MM.1S (cell line): Measurements from ENCODE around the gene TFAP2B.

Experiments
- DNase-seq: peaks from one replicate; pipeline ENCODE4 v3.0.0-alpha.2; 2015
- H2AFZ ChIP-seq: fragments of 300-600 bp; sonication (generic); 2 replicates; pipeline ENCODE4 v1.6.0; 2016; ENCODE audit warnings: antibody characterized with exemption, low read length
- H3F3A ChIP-seq: fragments of 300-600 bp; sonication (generic); 2 replicates; pipeline ENCODE4 v1.6.1; 2016; ENCODE audit warnings: mild to moderate bottlenecking, antibody characterized with exemption, low read length, moderate library complexity, mixed read lengths; ENCODE audit not compliant: insufficient read depth
- H3K27ac ChIP-seq: fragments of 300-600 bp; sonication (generic); 2 replicates; pipeline ENCODE4 v1.5.1; 2016; ENCODE audit warnings: mild to moderate bottlenecking, low read length
- H3K27me3 ChIP-seq: fragments of 300-600 bp; sonication (generic); replicated peaks from 2 replicates; pipeline ENCODE4 v1.6.0; 2016; ENCODE audit warnings: low read length; ENCODE audit not compliant: insufficient read depth
- H3K36me3 ChIP-seq: fragments of 300-600 bp; sonication (generic); replicated peaks from 2 replicates; pipeline ENCODE4 v1.6.1; 2016; ENCODE audit warnings: mild to moderate bottlenecking, low read length, mixed read lengths; ENCODE audit not compliant: insufficient read depth
- H3K4me1 ChIP-seq: fragments of 300-600 bp; sonication (generic); 2 replicates; pipeline ENCODE4 v1.6.1; 2016; ENCODE audit warnings: low read length, mixed read lengths
- H3K4me2 ChIP-seq: fragments of 300-600 bp; sonication (generic); 2 replicates; pipeline ENCODE4 v1.6.0; 2016; ENCODE audit warnings: low read depth, low read length
- H3K4me3 ChIP-seq: fragments of 300-600 bp; sonication (generic); 2 replicates; pipeline ENCODE4 v1.5.1; 2016; ENCODE audit warnings: low read length, mixed read lengths
- H3K79me2 ChIP-seq: fragments of 300-600 bp; sonication (generic); 2 replicates; pipeline ENCODE4 v1.6.1; 2016; ENCODE audit warnings: mixed run types, low read length, mixed read lengths
- H3K9ac ChIP-seq: fragments of 300-600 bp; sonication (generic); 2 replicates; pipeline ENCODE4 v1.6.1; 2016; ENCODE audit warnings: low read length, mixed read lengths
- H3K9me2 ChIP-seq: fragments of 300-600 bp; sonication (generic); replicated peaks from 2 replicates; pipeline ENCODE4 v1.6.1; 2016; ENCODE audit warnings: mild to moderate bottlenecking, low read length, mixed read lengths; ENCODE audit not compliant: insufficient read depth
- H3K9me3 ChIP-seq: fragments of 300-600 bp; sonication (generic); replicated peaks from 2 replicates; pipeline ENCODE4 v1.6.1; 2016; ENCODE audit warnings: mild to moderate bottlenecking, low read length, mixed read lengths; ENCODE audit not compliant: insufficient read depth
- H4K20me1 ChIP-seq: fragments of 300-600 bp; sonication (generic); 2 replicates; pipeline ENCODE4 v1.6.1; 2016; ENCODE audit warnings: mild to moderate bottlenecking, low read length, moderate library complexity, mixed read lengths; ENCODE audit not compliant: insufficient read depth
- EZH2 ChIP-seq: fragments of 300-600 bp; sonication (generic); optimal IDR thresholded peaks from 2 replicates; pipeline ENCODE3; 2017; ENCODE audit warnings: low read depth, mild to moderate bottlenecking, antibody characterized with exemption, low read length, mixed read lengths
- EZH2phosphoT487 ChIP-seq: fragments of 300-600 bp; sonication (generic); IDR thresholded peaks from 2 replicates; pipeline ENCODE4 v1.6.1; 2018; ENCODE audit warnings: antibody characterized with exemption, low read length
- TF ChIP-seq, protein P1 (sequence below): fragments of 300-600 bp; sonication (generic); IDR thresholded peaks from 2 replicates; pipeline ENCODE4 v1.5.1; 2016; ENCODE audit warnings: antibody characterized with exemption, low read length, mixed read lengths

The TFAP2B gene

DNA sequence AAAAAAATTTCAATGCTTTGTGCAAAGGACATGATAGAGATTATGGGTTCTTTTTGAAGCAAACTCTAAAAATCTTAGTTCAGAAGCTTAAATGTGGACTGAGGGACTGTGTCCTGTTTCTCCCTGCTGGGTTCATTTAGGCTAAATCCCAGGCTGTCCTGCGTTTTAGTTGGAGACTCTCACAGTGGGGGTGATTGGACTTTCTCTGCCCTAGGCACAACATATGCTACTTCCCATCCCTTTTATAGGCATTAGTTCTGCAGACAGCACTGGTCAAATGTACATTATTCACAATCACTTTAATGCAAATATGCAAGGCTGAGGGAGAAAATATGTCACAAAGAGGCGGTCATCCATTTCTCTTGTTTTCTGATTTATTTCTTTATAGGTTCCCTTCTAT is 71.3 kb downstream of the TFAP2B start:
- Histone ChIP-seq H3K4me3 (no peak overlapping the region), H4K20me1 (no peaks in the 10 kb centered on the region), H3K9me2 (no peaks in the 10 kb centered on the region), H3K36me3 (no peaks in the 10 kb centered on the region), H3K4me2 (no peak overlapping the region), H3K27ac (no peak overlapping the region), H3K79me2 (no peaks in the 10 kb centered on the region), H3K4me1 (no peaks in the 10 kb centered on the region), H3K9me3 (no peaks in the 10 kb centered on the region), H3F3A (no peaks in the 10 kb centered on the region), H3K27me3 (no peaks in the 10 kb centered on the region), H3K9ac (no peak overlapping the region), H2AFZ (no peak overlapping the region)
- no peak for DNase-seq
- TF ChIP-seq, protein P1, sequence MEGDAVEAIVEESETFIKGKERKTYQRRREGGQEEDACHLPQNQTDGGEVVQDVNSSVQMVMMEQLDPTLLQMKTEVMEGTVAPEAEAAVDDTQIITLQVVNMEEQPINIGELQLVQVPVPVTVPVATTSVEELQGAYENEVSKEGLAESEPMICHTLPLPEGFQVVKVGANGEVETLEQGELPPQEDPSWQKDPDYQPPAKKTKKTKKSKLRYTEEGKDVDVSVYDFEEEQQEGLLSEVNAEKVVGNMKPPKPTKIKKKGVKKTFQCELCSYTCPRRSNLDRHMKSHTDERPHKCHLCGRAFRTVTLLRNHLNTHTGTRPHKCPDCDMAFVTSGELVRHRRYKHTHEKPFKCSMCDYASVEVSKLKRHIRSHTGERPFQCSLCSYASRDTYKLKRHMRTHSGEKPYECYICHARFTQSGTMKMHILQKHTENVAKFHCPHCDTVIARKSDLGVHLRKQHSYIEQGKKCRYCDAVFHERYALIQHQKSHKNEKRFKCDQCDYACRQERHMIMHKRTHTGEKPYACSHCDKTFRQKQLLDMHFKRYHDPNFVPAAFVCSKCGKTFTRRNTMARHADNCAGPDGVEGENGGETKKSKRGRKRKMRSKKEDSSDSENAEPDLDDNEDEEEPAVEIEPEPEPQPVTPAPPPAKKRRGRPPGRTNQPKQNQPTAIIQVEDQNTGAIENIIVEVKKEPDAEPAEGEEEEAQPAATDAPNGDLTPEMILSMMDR: no peak
- TF ChIP-seq EZH2: no peak
- TF ChIP-seq EZH2phosphoT487: no peak

DNA sequence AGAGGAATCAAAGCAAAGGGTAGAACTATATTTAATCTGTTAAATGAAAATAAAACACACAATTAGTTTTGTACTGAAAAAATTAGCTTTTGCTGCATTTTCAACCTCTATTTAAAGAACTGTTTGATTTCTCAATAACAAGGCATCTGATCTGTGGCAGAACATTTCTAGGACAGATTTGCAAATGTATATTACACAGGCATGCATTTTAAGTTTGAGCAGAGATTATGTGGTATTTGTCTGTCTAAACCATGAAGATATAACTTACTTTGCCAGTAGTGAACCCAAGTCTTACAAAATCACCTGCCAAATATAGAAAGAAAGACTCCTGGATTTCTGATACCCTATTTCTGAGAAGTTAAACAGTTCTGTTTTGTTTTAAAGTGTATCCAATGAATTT is 71.9 kb downstream of the TFAP2B start:
- no peaks in the 10 kb centered on the region for H3K9me2 ChIP-seq
- no peak overlapping the region for H3K27ac ChIP-seq
- no peaks in the 10 kb centered on the region for H3K9me3 ChIP-seq
- H4K20me1 ChIP-seq: no peaks in the 10 kb centered on the region
- H3K4me1 ChIP-seq: no peaks in the 10 kb centered on the region
- no peak overlapping the region for H2AFZ ChIP-seq
- H3K36me3 ChIP-seq: no peaks in the 10 kb centered on the region
- no peak for DNase-seq
- no peaks in the 10 kb centered on the region for H3F3A ChIP-seq
- H3K79me2 ChIP-seq: no peaks in the 10 kb centered on the region
- no peak overlapping the region for H3K4me3 ChIP-seq
- TF ChIP-seq EZH2: no peak
- TF ChIP-seq, protein P1: no peak
- TF ChIP-seq EZH2phosphoT487: no peak
- no peak overlapping the region for H3K4me2 ChIP-seq
- H3K9ac ChIP-seq: no peak overlapping the region
- H3K27me3 ChIP-seq: no peaks in the 10 kb centered on the region

DNA sequence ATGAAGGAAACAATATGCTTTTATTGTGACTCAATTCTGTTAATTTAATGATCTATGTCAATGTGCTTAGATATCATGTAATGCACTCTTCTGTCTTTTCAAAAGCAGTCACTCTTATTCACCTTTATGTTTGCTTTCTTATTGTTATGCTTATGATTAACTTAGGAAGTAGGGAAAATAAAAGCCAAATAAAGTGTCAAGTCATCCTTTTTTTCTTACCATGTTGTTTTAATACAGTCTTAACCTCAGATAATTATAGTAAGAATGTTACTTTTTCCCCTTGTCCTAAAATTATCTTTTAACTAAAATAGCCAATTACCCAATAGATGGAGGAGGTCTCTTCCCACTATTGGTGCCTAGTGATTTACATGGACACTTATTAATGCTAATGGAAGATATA is 72.6 kb downstream of the TFAP2B start:
- Histone ChIP-seq H4K20me1 (no peaks in the 10 kb centered on the region), H2AFZ (no peak overlapping the region), H3K27me3 (no peaks in the 10 kb centered on the region), H3K79me2 (no peaks in the 10 kb centered on the region), H3K9me3 (no peaks in the 10 kb centered on the region), H3K4me2 (no peak overlapping the region), H3K9me2 (no peaks in the 10 kb centered on the region), H3K4me3 (no peak overlapping the region), H3K36me3 (no peaks in the 10 kb centered on the region), H3K4me1 (no peaks in the 10 kb centered on the region), H3F3A (no peaks in the 10 kb centered on the region), H3K27ac (no peak overlapping the region), H3K9ac (no peak overlapping the region)
- TF ChIP-seq EZH2 (no peak), EZH2phosphoT487 (no peak)
- TF ChIP-seq, protein P1: no peak
- no peak for DNase-seq
